Thyroid gland (tissue), 4 donors: ENCODE data around the gene PXN. TPM values are rescaled to one million over a fixed set of nuclear protein-coding genes. Genes with fewer than 3 reads are reported as not detected.

Source experiments
- DNase-seq, 2 donors: peaks; one replicate each; pipeline ENCODE4 v3.0.0-alpha.2; 2019
- H3K27ac ChIP-seq, 3 donors: fragments of 200-600 bp; sonication (generic); 1 replicate in 2 of 3; 2 replicates in 1 of 3; pipeline ENCODE4 v1.5.1; 2016 to 2019; ENCODE audit warnings: mild to moderate bottlenecking in 1 of 3, moderate library complexity in 1 of 3
- H3K27me3 ChIP-seq: fragments of 200-600 bp; sonication (generic); one replicate; pipeline ENCODE4 v1.5.1; 2019
- H3K36me3 ChIP-seq, 2 donors: fragments of 200-600 bp; sonication (generic); one replicate each; pipeline ENCODE4 v1.5.1; 2016 to 2019
- H3K4me1 ChIP-seq, 2 donors: fragments of 200-600 bp; sonication (generic); one replicate each; pipeline ENCODE4 v1.5.1; 2017 to 2019
- H3K4me3 ChIP-seq, 3 donors: fragments of 200-600 bp; sonication (generic); replicated peaks in 1 of 3; 1 replicate in 2 of 3; 2 replicates in 1 of 3; pipeline ENCODE4 v1.5.1; 2016; ENCODE audit warnings: mild to moderate bottlenecking in 1 of 3
- H3K9me3 ChIP-seq: fragments of 200-600 bp; sonication (generic); one replicate; pipeline ENCODE4 v1.5.1; 2017
- CTCF ChIP-seq, 6 experiments: fragments of 200-600 bp in 3 of 6; fragments of 450-650 bp in 3 of 6; sonication (generic) in 3 of 6; IDR thresholded peaks; one replicate each; pipeline ENCODE4 v1.5.1; 2016 to 2019; ENCODE audit warnings: antibody characterized with exemption in 6 of 6, mild to moderate bottlenecking in 2 of 6, inconsistent platforms in 1 of 6, moderate library complexity in 1 of 6
- POLR2A ChIP-seq, 2 donors: fragments of 450-650 bp; IDR thresholded peaks; one replicate each; pipeline ENCODE4 v1.6.1; 2017; ENCODE audit warnings: antibody characterized with exemption in 2 of 2, mild to moderate bottlenecking in 2 of 2, moderate library complexity in 1 of 2
- WGBS, 2 donors: methylation state at CpG; one replicate each; pipeline ENCODE4 v1.1.5; 2017; 5-methylcytosine and 5-hydroxymethylcytosine counted together
- intact Hi-C: fragments of 100-400 bp; cut with DNase I; formaldehyde crosslinking; loops from one replicate; pipeline ENCODE4 v1.15.1; 2023
- total RNA-seq, 4 donors: library from RNA; depleted of rRNA; stranded (reverse); fragments of >200 nt; gene quantifications; one replicate each; pipeline ENCODE4 v1.2.3, GENCODE V29; 2016

Gene PXN
- total RNA-seq, 4 donors from 2014 or later = 61.7 to 95.5 (median 82.7) TPM

GRCh38 chr12:120262852-120263747, 2.4 kb downstream of the PXN start:
- Histone ChIP-seq H3K27me3 (no peaks in the 10 kb centered on the region), H3K4me3 (peak overlapping the region in 1 of 3 donors; percentile 99), H3K36me3 (no peaks in the 10 kb centered on the region), H3K9me3 (no peaks in the 10 kb centered on the region), H3K4me1 (peaks cover 54 to 70% of the 10 kb centered on the region in 2 donors), H3K27ac (peak overlapping the region; percentile 85 to 97 (median 96))
- intact Hi-C loops = no loop called here
- 13 to 17% methylated on average over 12 to 15 of the region's 15 CpGs for WGBS, 2 donors
- peak in 1 of 2 donors; percentile 5 for TF ChIP-seq POLR2A (IDR thresholded peaks at IDR 0.05)
- TF ChIP-seq CTCF (IDR thresholded peaks at IDR 0.05) = no peak
- peak; percentile 61 to 62 for DNase-seq

GRCh38 chr12:120261951-120262851, 3.3 kb downstream of the PXN start:
- peaks cover 63 to 73% of the 10 kb centered on the region in 2 donors for H3K4me1 ChIP-seq
- intact Hi-C loops = no loop called here
- H3K27ac ChIP-seq = peak overlapping the region; percentile 85 to 97 (median 96)

DNA sequence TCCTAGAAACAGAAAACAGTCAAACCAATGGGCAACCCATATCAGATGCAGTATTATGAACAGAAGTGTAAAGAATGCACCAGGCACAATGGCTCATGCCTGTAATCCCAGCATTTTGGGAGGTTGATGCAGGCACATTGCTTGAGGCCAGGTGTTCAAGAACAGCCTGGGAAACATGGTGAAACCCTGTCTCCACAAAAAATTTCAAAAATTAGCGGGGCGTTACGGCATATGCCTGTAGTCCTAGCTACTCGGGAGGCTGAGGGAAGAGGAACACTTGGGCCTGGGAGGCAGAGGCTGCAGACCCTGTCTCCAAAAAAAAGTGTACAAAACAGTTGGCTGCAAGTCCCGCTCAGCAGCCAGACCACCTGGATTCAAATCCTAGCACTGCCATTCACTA, 4.9 kb downstream of the PXN start:
- H3K27ac ChIP-seq = no peak overlapping the region
- no peaks in the 10 kb centered on the region for H3K36me3 ChIP-seq
- no peak overlapping the region for H3K4me3 ChIP-seq
- no peaks in the 10 kb centered on the region for H3K27me3 ChIP-seq
- peaks cover 79 to 84% of the 10 kb centered on the region in 2 donors for H3K4me1 ChIP-seq
- 95 to 96% methylated on average over 5 of the region's 5 CpGs for WGBS, 2 donors
- intact Hi-C loops = no loop called here
- TF ChIP-seq CTCF (IDR thresholded peaks at IDR 0.05) = no peak
- H3K9me3 ChIP-seq = no peaks in the 10 kb centered on the region
- DNase-seq = no peak

More at GRCh38 chr12:120261951-120262851, 3.3 kb downstream of the PXN start:
- Histone ChIP-seq H3K9me3 (no peaks in the 10 kb centered on the region), H3K4me3 (peak overlapping the region in 1 of 3 donors; percentile 99), H3K36me3 (no peaks in the 10 kb centered on the region), H3K27me3 (no peaks in the 10 kb centered on the region)
- TF ChIP-seq CTCF (IDR thresholded peaks at IDR 0.05) (no peak), POLR2A (IDR thresholded peaks at IDR 0.05) (no peak)
- 62 to 70% methylated on average over 10 of the region's 10 CpGs for WGBS, 2 donors
- DNase-seq = no peak

- intact Hi-C loops = no loop called here
- DNase-seq = no peak
- H3K9me3 ChIP-seq = no peaks in the 10 kb centered on the region
- H3K27me3 ChIP-seq = no peaks in the 10 kb centered on the region
- TF ChIP-seq CTCF (IDR thresholded peaks at IDR 0.05) (no peak), POLR2A (IDR thresholded peaks at IDR 0.05) (no peak)
- H3K36me3 ChIP-seq = no peaks in the 10 kb centered on the region
- WGBS, 2 donors = 80 to 90% methylated on average over 8 of the region's 8 CpGs
- peaks cover 77 to 89% of the 10 kb centered on the region in 2 donors for H3K4me1 ChIP-seq
- no peak overlapping the region for H3K4me3 ChIP-seq
- H3K27ac ChIP-seq = peak overlapping the region in 2 of 3 donors; percentile 93 to 95
These were observed 5.9 kb downstream of the PXN start for GRCh38 chr12:120259418-120260202.
